ENCODE measurements around the gene FCHSD2. TPM values are rescaled to one million over a fixed set of nuclear protein-coding genes. Genes with fewer than 3 reads are reported as not detected.

FCHSD2 gene
- total and polyA plus RNA-seq, 2 of the 8 experiments (the other 6 are each of a cell fraction or from before 2014, with no cell fraction given) = 4.1 to 7.8 TPM

DNA sequence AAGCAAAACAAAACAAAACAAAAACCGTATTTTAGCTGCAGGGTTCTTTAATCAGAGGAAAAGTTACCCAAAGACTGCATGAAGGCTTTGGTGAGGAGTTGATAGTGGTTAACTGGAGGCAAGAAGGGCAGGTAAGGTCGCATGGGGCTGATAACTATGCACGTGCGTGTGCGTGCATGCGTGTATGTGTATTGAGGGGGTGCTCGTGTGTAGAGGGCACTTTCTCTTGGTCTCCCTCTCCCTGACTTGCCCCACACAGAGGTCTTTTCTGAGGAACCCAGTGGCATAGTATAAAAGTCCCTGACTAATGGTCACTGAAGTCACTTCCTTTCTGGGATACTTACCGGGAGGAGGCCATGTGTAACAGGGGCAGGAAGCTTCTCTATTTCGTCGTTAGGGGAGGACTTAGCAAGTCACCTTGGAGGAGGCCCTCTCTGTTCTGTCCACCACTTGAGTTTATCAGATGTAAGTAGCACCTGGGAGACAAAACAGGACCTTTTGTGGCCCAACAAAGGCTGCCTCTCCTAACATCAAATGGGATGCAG lies 20.1 kb upstream of the FCHSD2 start (continued):
- no peak for TF ChIP-seq SAP30 (IDR thresholded peaks at IDR 0.05; ENCODE audit: insufficient read depth, insufficient replicate concordance, low read length)
